Fibroblast of villous mesenchyme (primary cell): ENCODE data around the gene VPS35L. TPM values are rescaled to one million over a fixed set of nuclear protein-coding genes. Genes with fewer than 3 reads are reported as not detected.

ENCODE experiments used
- DNase-seq: peaks from one replicate; pipeline ENCODE4 v3.0.0-alpha.2; 2010; ENCODE audit warnings: low read depth
- H3K4me3 ChIP-seq: 2 replicates; pipeline ENCODE4 v1.5.1; 2011; ENCODE audit warnings: low read depth, mild to moderate bottlenecking, low read length
- CTCF ChIP-seq: IDR thresholded peaks from 2 replicates; pipeline ENCODE4 v1.5.1; 2012; ENCODE audit warnings: low read depth, mild to moderate bottlenecking, low read length; ENCODE audit not compliant: insufficient read depth
- total RNA-seq: library from RNA; depleted of rRNA; stranded (reverse); fragments of >200 nt; gene quantifications from 2 replicates; pipeline ENCODE4 v1.2.3, GENCODE V29; 2012

The VPS35L gene
- total RNA-seq, 1 donor: 67.4 TPM

DNA sequence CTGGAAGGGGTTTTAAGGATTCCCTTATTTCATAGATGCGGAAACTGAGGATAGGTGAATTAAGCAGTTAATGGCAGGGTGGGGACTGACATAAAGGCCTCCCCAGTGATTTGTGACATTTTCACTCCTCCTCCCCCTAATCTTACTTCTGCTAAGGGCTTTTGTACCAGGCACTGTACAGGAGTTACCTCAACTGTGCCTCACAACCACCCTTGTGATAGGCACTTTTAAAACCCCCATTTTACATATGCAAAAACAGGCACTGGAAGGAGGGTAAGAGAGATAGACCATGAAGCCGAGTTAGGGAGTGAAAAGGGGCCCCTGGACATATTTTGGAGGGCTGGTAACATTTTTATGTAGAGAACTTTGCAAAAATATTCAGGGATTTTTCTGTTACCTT lies 32.7 kb upstream of the VPS35L start:
- no peak for DNase-seq
- TF ChIP-seq CTCF: no peak
- no peak overlapping the region for H3K4me3 ChIP-seq

DNA sequence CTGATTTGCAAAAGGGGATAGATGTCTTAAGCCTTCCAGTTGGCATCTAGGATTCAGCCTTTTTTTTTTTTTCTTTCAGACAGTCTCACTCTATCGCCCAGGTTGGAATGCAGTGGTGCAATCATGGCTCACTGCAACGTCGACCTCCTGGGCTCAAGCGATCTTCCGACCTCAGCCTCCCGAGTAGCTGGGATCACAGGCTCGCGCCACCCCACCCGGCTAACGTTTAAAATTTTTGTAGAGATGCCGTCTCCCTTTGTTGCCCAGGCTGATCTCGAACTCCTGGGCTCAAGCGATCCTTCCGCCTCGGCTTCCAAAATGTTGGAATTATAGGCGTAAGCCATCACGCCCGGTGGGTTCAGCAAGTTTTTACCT lies 32.3 kb upstream of the VPS35L start:
- H3K4me3 ChIP-seq: no peak overlapping the region
- DNase-seq: no peak
- TF ChIP-seq CTCF: no peak

GRCh38 chr16:19523559-19524355 lies 31.7 kb upstream of the VPS35L start, which contains the start of gene CCP110:
Gene CCP110 (plus strand): TSS chr16:19523942. CDS start chr16:19527882, 3,940 bp downstream.
- TF ChIP-seq CTCF: no peak
- peak; percentile 97 for DNase-seq
- peak within 1 kb of the TSS; percentile 100 for H3K4me3 ChIP-seq

- TF ChIP-seq CTCF: no peak
- H3K4me3 ChIP-seq: peak overlapping the region; percentile 100
- peak; percentile 3 for DNase-seq
Observed at GRCh38 chr16:19524356-19524615, 31.2 kb upstream of the VPS35L start.

- H3K4me3 ChIP-seq: peak overlapping the region; percentile 100
- no peak for TF ChIP-seq CTCF
- peak; percentile 32 for DNase-seq
Observed at GRCh38 chr16:19524616-19525384, 30.7 kb upstream of the VPS35L start.

- TF ChIP-seq CTCF: no peak
- DNase-seq: no peak
- H3K4me3 ChIP-seq: peak overlapping the region; percentile 100
Observed at GRCh38 chr16:19525385-19525723, 30.1 kb upstream of the VPS35L start.
